ENCODE results near the gene CSK.

The CSK gene

DNA sequence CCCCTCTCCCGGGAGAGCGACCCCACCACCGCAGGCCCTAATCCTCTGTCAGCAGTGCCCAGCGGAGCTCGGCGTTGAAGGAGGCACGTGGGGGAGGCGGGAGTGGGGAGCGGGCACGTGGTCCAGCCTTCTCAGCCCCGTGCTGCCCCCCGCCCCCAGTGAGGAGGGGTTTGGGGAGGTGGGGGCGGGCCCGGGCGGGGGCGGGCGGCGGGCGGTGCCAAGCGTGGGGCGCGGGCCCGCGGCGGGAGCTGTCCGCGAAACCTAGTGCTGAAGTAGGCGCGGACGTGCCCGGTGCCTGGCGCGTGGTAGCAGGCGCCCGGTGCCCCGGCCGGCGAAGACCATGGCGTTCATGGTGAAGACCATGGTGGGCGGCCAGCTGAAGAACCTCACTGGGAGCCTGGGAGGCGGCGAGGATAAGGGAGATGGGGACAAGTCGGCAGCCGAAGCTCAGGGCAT is 44.5 kb downstream of the CSK start, which contains the start of gene CPLX3:
TSS of gene CPLX3 (plus strand) at position 264 of the 456 bp plus-strand sequence. CDS start at position 341, 77 bp downstream.
- peaks cover 43% of the 10 kb centered on the region for H3K27me3 ChIP-seq (ENCODE audit: control insufficient read depth, insufficient read depth, low read length)
- no peaks in the 10 kb centered on the region for H3K9me3 ChIP-seq (ENCODE audit: control insufficient read depth, insufficient read depth, low read length)
- H3K9ac ChIP-seq (ENCODE audit: low read depth, low read length): no peak within 1 kb of the TSS
- H3K4me1 ChIP-seq (ENCODE audit: control insufficient read depth, insufficient read depth, low read length): no peaks in the 10 kb centered on the region
- peak within 1 kb of the TSS; percentile 16 for H3K4me3 ChIP-seq (ENCODE audit: low read depth, low read length)
- no peaks in the 10 kb centered on the region for H3K36me3 ChIP-seq (ENCODE audit: control insufficient read depth, insufficient read depth, low read length)

DNA sequence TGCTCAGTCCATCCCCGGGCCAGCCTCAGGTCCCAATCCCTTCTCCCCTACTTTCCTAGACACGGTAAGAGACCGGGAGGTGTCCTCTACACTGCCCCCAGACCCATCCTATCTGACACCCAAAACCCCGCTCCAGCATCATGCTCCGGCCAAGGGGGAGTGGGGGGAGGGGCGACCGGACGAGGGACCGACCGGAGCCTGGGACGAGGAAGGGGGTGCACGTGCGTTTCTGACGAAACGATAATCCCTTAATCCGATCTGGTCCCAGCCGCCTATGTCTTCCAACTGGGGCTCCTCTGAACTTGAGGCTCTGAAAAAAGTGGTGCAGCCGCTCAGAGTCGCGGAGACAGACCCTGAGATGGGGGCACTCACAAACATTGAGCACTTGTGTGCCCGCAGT is 45.0 kb downstream of the CSK start:
- H3K36me3 ChIP-seq (ENCODE audit: control insufficient read depth, insufficient read depth, low read length): no peaks in the 10 kb centered on the region
- no peaks in the 10 kb centered on the region for H3K4me1 ChIP-seq (ENCODE audit: control insufficient read depth, insufficient read depth, low read length)
- peak overlapping the region; percentile 16 for H3K4me3 ChIP-seq (ENCODE audit: low read depth, low read length)
- no peaks in the 10 kb centered on the region for H3K9me3 ChIP-seq (ENCODE audit: control insufficient read depth, insufficient read depth, low read length)
- H3K27me3 ChIP-seq (ENCODE audit: control insufficient read depth, insufficient read depth, low read length): peaks cover 43% of the 10 kb centered on the region
- no peak overlapping the region for H3K9ac ChIP-seq (ENCODE audit: low read depth, low read length)

DNA sequence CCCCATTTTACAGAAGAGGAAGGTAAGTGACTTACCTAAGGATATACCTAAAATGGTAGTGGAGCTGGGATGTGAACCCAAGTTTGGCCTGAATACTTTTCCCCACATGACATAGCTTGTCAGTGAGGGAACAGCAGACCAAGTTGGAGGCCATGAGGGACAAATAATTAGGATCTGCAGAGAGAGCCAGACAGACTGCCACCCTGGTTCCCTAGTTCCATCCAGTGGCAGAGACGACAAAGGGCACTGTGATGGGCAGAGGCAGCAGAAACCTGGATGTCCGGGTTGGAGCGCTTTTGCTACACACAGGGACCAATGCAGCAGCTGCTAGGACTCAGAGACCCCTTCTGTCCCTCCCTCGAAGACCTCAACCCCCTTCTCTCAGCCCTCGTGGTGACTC is 45.7 kb downstream of the CSK start:
- Histone ChIP-seq H3K36me3 (ENCODE audit: control insufficient read depth, insufficient read depth, low read length) (no peaks in the 10 kb centered on the region), H3K4me3 (ENCODE audit: low read depth, low read length) (no peak overlapping the region), H3K27me3 (ENCODE audit: control insufficient read depth, insufficient read depth, low read length) (peaks cover 43% of the 10 kb centered on the region), H3K4me1 (ENCODE audit: control insufficient read depth, insufficient read depth, low read length) (no peaks in the 10 kb centered on the region), H3K9me3 (ENCODE audit: control insufficient read depth, insufficient read depth, low read length) (no peaks in the 10 kb centered on the region), H3K9ac (ENCODE audit: low read depth, low read length) (no peak overlapping the region)

DNA sequence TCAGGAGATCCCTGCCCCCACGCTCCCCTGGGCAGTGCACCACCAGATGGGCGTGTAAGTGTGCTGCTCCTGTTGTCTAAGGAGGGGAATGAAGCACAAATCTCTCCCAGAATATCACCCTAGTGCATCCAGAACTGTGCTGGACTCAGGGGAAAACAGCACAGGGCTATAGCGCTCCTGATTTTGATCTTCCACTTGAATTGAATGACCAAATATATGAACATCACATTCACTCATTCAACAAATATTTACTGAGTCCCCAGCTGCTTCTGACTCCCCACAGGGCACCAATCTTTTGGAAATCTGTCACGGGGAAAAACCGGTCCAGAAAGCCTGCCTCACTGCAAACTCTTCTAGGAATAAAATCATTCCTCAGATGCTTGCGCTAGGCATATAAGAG is 47.0 kb downstream of the CSK start:
- Histone ChIP-seq H3K27me3 (ENCODE audit: control insufficient read depth, insufficient read depth, low read length) (peaks cover 43% of the 10 kb centered on the region), H3K4me3 (ENCODE audit: low read depth, low read length) (no peak overlapping the region), H3K36me3 (ENCODE audit: control insufficient read depth, insufficient read depth, low read length) (no peaks in the 10 kb centered on the region), H3K9me3 (ENCODE audit: control insufficient read depth, insufficient read depth, low read length) (no peaks in the 10 kb centered on the region), H3K9ac (ENCODE audit: low read depth, low read length) (no peak overlapping the region), H3K4me1 (ENCODE audit: control insufficient read depth, insufficient read depth, low read length) (no peaks in the 10 kb centered on the region)

DNA sequence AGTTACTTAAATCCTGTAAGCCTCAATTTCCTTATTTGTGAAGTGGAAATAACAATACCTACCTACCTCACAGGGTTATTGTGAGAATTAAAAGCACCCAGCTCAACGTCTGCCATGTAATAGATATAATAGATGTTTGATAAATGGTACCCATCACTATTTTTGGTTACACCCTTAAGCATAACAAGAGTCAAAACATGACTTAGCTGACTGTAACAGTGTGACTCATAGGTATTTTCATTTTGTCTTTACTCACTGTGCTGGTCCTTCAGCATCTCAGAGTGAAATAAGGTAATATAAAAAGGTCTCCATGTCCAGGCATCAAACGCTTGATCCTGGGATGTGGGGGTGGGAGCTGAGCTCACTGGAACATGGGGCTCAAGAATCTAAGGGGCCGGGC is 47.6 kb downstream of the CSK start:
- H3K4me3 ChIP-seq (ENCODE audit: low read depth, low read length): no peak overlapping the region
- no peak overlapping the region for H3K9ac ChIP-seq (ENCODE audit: low read depth, low read length)
- H3K4me1 ChIP-seq (ENCODE audit: control insufficient read depth, insufficient read depth, low read length): no peaks in the 10 kb centered on the region
- H3K27me3 ChIP-seq (ENCODE audit: control insufficient read depth, insufficient read depth, low read length): peaks cover 40% of the 10 kb centered on the region
- no peaks in the 10 kb centered on the region for H3K36me3 ChIP-seq (ENCODE audit: control insufficient read depth, insufficient read depth, low read length)
- H3K9me3 ChIP-seq (ENCODE audit: control insufficient read depth, insufficient read depth, low read length): no peaks in the 10 kb centered on the region

DNA sequence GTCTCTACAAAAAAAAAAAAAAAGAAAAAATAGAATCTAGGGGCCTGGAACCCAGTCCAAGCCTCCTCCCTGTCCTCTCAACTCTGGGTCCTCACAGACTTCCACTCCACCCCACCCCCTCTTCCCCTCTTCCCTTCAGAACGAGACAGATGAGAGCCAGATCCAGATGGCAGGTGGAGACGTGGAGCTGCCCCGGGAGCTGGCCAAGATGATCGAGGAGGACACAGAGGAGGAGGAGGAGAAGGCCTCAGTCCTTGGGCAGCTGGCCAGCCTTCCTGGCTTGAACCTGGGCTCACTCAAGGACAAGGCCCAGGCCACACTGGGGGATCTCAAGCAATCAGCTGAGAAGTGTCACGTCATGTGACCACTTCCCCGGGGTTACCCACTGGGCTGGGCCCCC is 48.1 kb downstream of the CSK start:
- Histone ChIP-seq H3K4me1 (ENCODE audit: control insufficient read depth, insufficient read depth, low read length) (no peaks in the 10 kb centered on the region), H3K9ac (ENCODE audit: low read depth, low read length) (no peak overlapping the region), H3K36me3 (ENCODE audit: control insufficient read depth, insufficient read depth, low read length) (no peaks in the 10 kb centered on the region), H3K27me3 (ENCODE audit: control insufficient read depth, insufficient read depth, low read length) (peaks cover 35% of the 10 kb centered on the region), H3K4me3 (ENCODE audit: low read depth, low read length) (no peak overlapping the region), H3K9me3 (ENCODE audit: control insufficient read depth, insufficient read depth, low read length) (no peaks in the 10 kb centered on the region)

DNA sequence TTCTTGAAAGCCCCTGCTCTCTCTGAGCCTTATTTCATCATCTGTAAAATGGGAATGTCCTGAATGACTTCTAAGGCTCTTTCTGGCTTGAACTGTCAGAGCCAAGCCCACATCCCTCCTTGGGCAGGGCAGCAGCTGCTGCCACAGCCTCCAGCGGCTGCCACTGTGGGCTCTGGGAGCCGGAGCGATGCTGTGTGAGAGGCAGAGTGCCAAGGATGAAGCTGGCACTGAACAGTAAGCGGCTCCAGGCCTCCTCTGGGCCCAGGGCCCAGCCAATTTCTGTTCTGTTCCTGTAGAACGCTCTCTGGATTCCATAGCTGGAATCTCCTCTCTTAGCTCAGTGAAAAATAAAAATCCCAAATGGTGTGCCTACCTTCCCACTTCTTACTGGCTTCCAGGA is 49.0 kb downstream of the CSK start:
- Histone ChIP-seq H3K9me3 (ENCODE audit: control insufficient read depth, insufficient read depth, low read length) (no peaks in the 10 kb centered on the region), H3K9ac (ENCODE audit: low read depth, low read length) (no peak overlapping the region), H3K4me3 (ENCODE audit: low read depth, low read length) (no peak overlapping the region), H3K4me1 (ENCODE audit: control insufficient read depth, insufficient read depth, low read length) (peaks cover 3% of the 10 kb centered on the region), H3K27me3 (ENCODE audit: control insufficient read depth, insufficient read depth, low read length) (peaks cover 27% of the 10 kb centered on the region), H3K36me3 (ENCODE audit: control insufficient read depth, insufficient read depth, low read length) (no peaks in the 10 kb centered on the region)

DNA sequence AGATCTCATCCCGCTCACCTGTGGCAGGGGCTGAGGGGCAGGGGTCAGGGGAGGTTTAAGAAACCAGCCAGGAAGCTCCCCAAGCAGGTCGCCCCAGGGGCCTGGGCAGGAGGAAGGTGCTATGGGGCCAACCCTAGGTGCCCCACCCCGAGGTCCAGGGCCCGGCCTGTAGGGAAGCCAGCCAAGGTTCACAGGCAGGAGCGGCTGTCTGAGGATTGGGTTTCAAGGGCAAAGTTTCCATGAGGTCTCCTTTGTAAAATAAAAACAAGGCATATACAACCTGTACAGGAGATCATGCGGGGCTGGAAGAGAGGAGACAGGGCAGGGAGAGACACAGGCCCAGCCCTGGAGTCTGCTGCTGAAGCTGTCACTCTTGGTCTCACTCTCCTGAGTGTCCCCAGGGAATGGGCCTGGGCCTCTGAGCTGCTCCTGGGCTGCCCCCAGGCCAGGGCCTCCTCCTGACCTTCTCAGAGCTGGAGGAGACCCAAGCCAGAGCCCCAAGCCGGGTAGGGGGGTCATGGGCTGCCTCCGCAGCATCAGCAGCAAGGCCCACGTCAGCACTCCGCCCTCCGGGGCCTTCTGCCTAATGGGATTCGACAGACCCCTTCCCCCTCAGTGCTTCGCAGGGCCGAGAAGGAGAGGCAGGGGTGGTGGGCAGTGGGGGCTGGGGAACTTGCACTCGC is 50.1 kb downstream of the CSK start:
- H3K9me3 ChIP-seq (ENCODE audit: control insufficient read depth, insufficient read depth, low read length): no peaks in the 10 kb centered on the region
- peaks cover 18% of the 10 kb centered on the region for H3K27me3 ChIP-seq (ENCODE audit: control insufficient read depth, insufficient read depth, low read length)
- no peak overlapping the region for H3K4me3 ChIP-seq (ENCODE audit: low read depth, low read length)
- peaks cover 3% of the 10 kb centered on the region for H3K4me1 ChIP-seq (ENCODE audit: control insufficient read depth, insufficient read depth, low read length)
- no peaks in the 10 kb centered on the region for H3K36me3 ChIP-seq (ENCODE audit: control insufficient read depth, insufficient read depth, low read length)
- H3K9ac ChIP-seq (ENCODE audit: low read depth, low read length): peak overlapping the region; percentile 3

DNA sequence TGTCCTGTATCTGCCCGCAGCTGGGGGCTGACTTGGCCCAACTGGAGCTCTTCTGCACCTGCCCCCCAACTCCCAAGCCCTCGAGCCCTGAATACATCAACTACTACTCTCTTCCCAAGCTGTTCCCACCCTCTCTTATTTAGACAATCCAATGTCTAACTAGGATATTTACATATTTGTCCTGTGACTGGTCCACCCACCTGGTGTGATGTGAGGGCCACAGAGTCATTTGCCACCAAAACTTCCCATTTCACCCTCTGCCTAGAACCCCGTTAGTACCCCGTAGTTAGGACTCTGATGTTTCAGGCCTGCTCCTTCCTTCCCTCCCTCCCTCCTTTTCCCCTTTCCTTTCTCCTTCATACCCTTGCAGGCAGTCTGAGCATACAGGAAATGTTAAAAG is 50.9 kb downstream of the CSK start:
- no peaks in the 10 kb centered on the region for H3K36me3 ChIP-seq (ENCODE audit: control insufficient read depth, insufficient read depth, low read length)
- no peak overlapping the region for H3K9ac ChIP-seq (ENCODE audit: low read depth, low read length)
- no peak overlapping the region for H3K4me3 ChIP-seq (ENCODE audit: low read depth, low read length)
- no peaks in the 10 kb centered on the region for H3K9me3 ChIP-seq (ENCODE audit: control insufficient read depth, insufficient read depth, low read length)
- peaks cover 10% of the 10 kb centered on the region for H3K27me3 ChIP-seq (ENCODE audit: control insufficient read depth, insufficient read depth, low read length)
- H3K4me1 ChIP-seq (ENCODE audit: control insufficient read depth, insufficient read depth, low read length): peaks cover 3% of the 10 kb centered on the region

DNA sequence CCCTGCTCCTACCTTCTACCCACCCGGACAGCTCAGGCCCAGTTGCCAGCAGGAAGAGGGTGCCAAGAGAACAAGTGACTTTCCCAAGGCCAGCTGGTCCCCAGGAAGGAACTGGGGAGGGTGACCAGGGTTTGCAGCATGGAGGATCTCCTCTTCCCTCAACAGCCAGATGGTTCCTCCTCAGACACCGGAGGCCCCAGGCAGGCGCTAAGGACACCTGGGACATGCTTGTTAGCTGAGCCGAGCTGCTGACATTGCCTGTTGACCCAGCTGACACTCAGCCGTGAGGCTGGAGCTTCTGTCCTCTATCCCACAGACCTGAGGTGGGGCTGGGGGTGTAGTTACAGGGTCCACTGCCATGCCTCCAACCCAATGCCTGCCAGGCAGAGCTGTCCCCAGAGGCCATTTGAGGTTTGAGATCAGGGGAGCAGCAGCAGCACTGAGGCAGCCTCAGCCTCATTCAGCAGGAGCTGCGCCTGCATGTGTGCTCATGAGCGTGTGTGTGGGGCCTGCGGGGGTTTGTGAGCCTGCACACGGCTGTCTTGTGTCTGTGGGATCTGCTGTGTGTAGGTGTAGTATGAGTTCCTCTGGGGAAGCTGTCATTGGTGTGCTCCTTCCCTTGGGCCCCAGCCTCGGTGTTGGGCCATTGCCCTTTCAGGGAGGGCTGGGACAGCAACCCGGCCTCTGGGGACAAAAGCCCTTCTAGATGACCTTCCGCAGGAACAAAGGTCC is 51.7 kb downstream of the CSK start:
- Histone ChIP-seq H3K27me3 (ENCODE audit: control insufficient read depth, insufficient read depth, low read length) (peaks cover 5% of the 10 kb centered on the region), H3K9me3 (ENCODE audit: control insufficient read depth, insufficient read depth, low read length) (no peaks in the 10 kb centered on the region), H3K4me3 (ENCODE audit: low read depth, low read length) (no peak overlapping the region), H3K9ac (ENCODE audit: low read depth, low read length) (no peak overlapping the region), H3K36me3 (ENCODE audit: control insufficient read depth, insufficient read depth, low read length) (peaks cover 3% of the 10 kb centered on the region), H3K4me1 (ENCODE audit: control insufficient read depth, insufficient read depth, low read length) (peaks cover 3% of the 10 kb centered on the region)

DNA sequence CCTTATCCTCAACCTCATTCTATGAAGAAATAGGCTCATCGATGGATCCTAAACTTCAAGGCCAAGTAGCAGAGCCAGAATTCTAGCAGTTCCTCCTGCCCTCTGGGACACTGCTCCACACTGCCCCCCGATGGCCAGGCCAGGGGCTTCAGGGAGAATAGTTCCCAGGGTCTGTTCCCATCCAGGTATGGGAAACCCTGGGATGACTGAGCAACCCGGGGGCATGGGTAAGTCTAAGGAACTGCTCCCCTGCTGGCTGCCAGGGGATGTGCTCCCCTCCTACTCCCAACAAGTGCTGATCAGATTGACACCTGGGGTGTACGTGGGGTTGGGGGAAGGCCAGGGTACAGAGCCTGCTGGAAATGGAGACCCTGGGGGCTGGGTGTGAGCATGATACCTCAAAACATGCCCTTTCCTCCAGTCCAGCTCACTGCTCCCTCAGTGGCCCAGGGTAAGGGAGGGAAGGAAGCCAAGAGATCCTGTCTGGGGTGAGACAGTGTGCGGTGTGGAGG is 53.5 kb downstream of the CSK start:
- Histone ChIP-seq H3K4me3 (ENCODE audit: low read depth, low read length) (no peak overlapping the region), H3K36me3 (ENCODE audit: control insufficient read depth, insufficient read depth, low read length) (peaks cover 9% of the 10 kb centered on the region), H3K4me1 (ENCODE audit: control insufficient read depth, insufficient read depth, low read length) (peaks cover 3% of the 10 kb centered on the region), H3K9ac (ENCODE audit: low read depth, low read length) (no peak overlapping the region), H3K9me3 (ENCODE audit: control insufficient read depth, insufficient read depth, low read length) (no peaks in the 10 kb centered on the region), H3K27me3 (ENCODE audit: control insufficient read depth, insufficient read depth, low read length) (no peaks in the 10 kb centered on the region)

DNA sequence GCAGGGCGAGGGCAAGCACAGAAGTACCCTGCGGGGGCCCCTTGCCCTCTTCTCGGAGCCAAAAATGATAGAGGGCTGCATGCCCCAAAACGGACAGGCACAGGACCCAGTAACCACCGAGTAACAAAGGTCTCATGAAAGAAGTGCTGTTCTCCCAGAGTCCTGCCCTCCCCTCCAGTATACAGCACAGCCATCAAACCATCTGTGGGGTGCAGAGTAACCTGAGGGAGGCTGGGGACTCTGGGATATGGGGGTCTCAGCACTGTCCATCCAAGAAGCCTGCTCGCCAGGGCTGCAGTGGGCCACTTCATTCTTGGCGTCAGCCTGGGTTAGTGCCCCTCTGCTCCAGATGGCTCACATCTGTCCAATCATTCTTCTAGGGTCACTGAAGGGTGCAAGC is 55.0 kb downstream of the CSK start:
- Histone ChIP-seq H3K9me3 (ENCODE audit: control insufficient read depth, insufficient read depth, low read length) (no peaks in the 10 kb centered on the region), H3K4me3 (ENCODE audit: low read depth, low read length) (no peak overlapping the region), H3K36me3 (ENCODE audit: control insufficient read depth, insufficient read depth, low read length) (peaks cover 12% of the 10 kb centered on the region), H3K9ac (ENCODE audit: low read depth, low read length) (no peak overlapping the region), H3K4me1 (ENCODE audit: control insufficient read depth, insufficient read depth, low read length) (peaks cover 3% of the 10 kb centered on the region), H3K27me3 (ENCODE audit: control insufficient read depth, insufficient read depth, low read length) (no peaks in the 10 kb centered on the region)
